DOHH2 (cell line): ENCODE measurements around the gene ETV5.

Source experiments
- H3F3A ChIP-seq: fragments of 200-600 bp; sonication (generic), shearing (Covaris generic); 2 replicates; pipeline ENCODE4 v1.6.0; 2016; ENCODE audit warnings: antibody characterized with exemption, mild to moderate bottlenecking; ENCODE audit not compliant: control insufficient read depth, insufficient read depth
- H3K27ac ChIP-seq: fragments of 200-600 bp; sonication (generic); 2 replicates; pipeline ENCODE4 v1.5.1; 2014; ENCODE audit warnings: low read depth, mild to moderate bottlenecking, low read length, moderate library complexity
- H3K27me3 ChIP-seq: fragments of 200-600 bp; sonication (generic); 2 replicates; pipeline ENCODE4 v1.6.1; 2014; ENCODE audit warnings: mild to moderate bottlenecking, low read length, mixed read lengths; ENCODE audit not compliant: control insufficient read depth
- H3K36me3 ChIP-seq: fragments of 200-600 bp; sonication (generic); 2 replicates; pipeline ENCODE4 v1.6.1; 2014; ENCODE audit warnings: mild to moderate bottlenecking, low read length, moderate library complexity, mixed read lengths; ENCODE audit not compliant: control insufficient read depth
- H3K4me1 ChIP-seq: fragments of 200-600 bp; sonication (generic); 2 replicates; pipeline ENCODE4 v1.6.1; 2014; ENCODE audit warnings: mild to moderate bottlenecking, low read length, mixed read lengths; ENCODE audit not compliant: control insufficient read depth
- H3K4me2 ChIP-seq: fragments of 200-600 bp; sonication (generic); 2 replicates; pipeline ENCODE4 v1.6.0; 2014; ENCODE audit warnings: mild to moderate bottlenecking, low read length, moderate library complexity
- H3K4me3 ChIP-seq: fragments of 200-600 bp; sonication (generic); 2 replicates; pipeline ENCODE4 v1.5.1; 2014; ENCODE audit warnings: mild to moderate bottlenecking, low read length, mixed read lengths
- H3K79me2 ChIP-seq: fragments of 200-600 bp; sonication (generic); 2 replicates; pipeline ENCODE4 v1.6.1; 2014; ENCODE audit warnings: mild to moderate bottlenecking, low read length, mixed read lengths; ENCODE audit not compliant: control insufficient read depth
- H3K9me2 ChIP-seq: fragments of 200-600 bp; sonication (generic); replicated peaks from 2 replicates; pipeline ENCODE4 v1.6.1; 2014; ENCODE audit warnings: mild to moderate bottlenecking, low read length, mixed read lengths; ENCODE audit not compliant: control insufficient read depth
- H3K9me3 ChIP-seq: fragments of 200-600 bp; sonication (generic); 2 replicates; pipeline ENCODE4 v1.6.1; 2014; ENCODE audit warnings: antibody characterized with exemption, low read length, mixed read lengths; ENCODE audit not compliant: control insufficient read depth, insufficient read depth
- H4K20me1 ChIP-seq: fragments of 200-600 bp; sonication (generic); 2 replicates; pipeline ENCODE4 v1.6.0; 2014; ENCODE audit warnings: low read depth, mild to moderate bottlenecking, antibody characterized with exemption, low read length, moderate library complexity; ENCODE audit not compliant: control insufficient read depth, insufficient read depth
- CTCF ChIP-seq: fragments of 200-600 bp; sonication (generic); IDR thresholded peaks from one replicate; pipeline ENCODE4 v1.5.1; 2014; ENCODE audit warnings: antibody characterized with exemption, mild to moderate bottlenecking, low read depth, low read length; ENCODE audit not compliant: poor library complexity, severe bottlenecking
- EZH2phosphoT487 ChIP-seq: fragments of 200-600 bp; sonication (generic); IDR thresholded peaks from 2 replicates; pipeline ENCODE4 v1.6.1; 2017; ENCODE audit warnings: borderline replicate concordance, mild to moderate bottlenecking, antibody characterized with exemption, low read length, moderate library complexity, mixed read lengths

The ETV5 gene

GRCh38 chr3:186096290-186096689 is 12.6 kb downstream of the ETV5 start:
- H3K27ac ChIP-seq, result no peak overlapping the region
- H3K27me3 ChIP-seq, result peaks cover 27% of the 10 kb centered on the region
- no peak overlapping the region for H3K4me3 ChIP-seq
- no peaks in the 10 kb centered on the region for H3K36me3 ChIP-seq
- no peaks in the 10 kb centered on the region for H3K9me2 ChIP-seq
- H3K79me2 ChIP-seq, result no peaks in the 10 kb centered on the region
- no peaks in the 10 kb centered on the region for H3F3A ChIP-seq
- H3K4me1 ChIP-seq, result no peaks in the 10 kb centered on the region
- no peaks in the 10 kb centered on the region for H3K9me3 ChIP-seq
- no peak overlapping the region for H3K4me2 ChIP-seq
- TF ChIP-seq EZH2phosphoT487, result no peak
- no peak for TF ChIP-seq CTCF
- H4K20me1 ChIP-seq, result no peaks in the 10 kb centered on the region

GRCh38 chr3:186095561-186096081 is 13.3 kb downstream of the ETV5 start:
- no peak overlapping the region for H3K27ac ChIP-seq
- H3K4me2 ChIP-seq, result no peak overlapping the region

GRCh38 chr3:186094696-186095425 is 14.0 kb downstream of the ETV5 start:
- no peaks in the 10 kb centered on the region for H3K9me3 ChIP-seq
- TF ChIP-seq CTCF (no peak), EZH2phosphoT487 (no peak)
- no peaks in the 10 kb centered on the region for H4K20me1 ChIP-seq
- H3K4me3 ChIP-seq, result no peak overlapping the region
- H3K9me2 ChIP-seq, result no peaks in the 10 kb centered on the region
- no peaks in the 10 kb centered on the region for H3F3A ChIP-seq
- H3K36me3 ChIP-seq, result no peaks in the 10 kb centered on the region
- H3K27ac ChIP-seq, result no peak overlapping the region
- H3K79me2 ChIP-seq, result no peaks in the 10 kb centered on the region
- H3K4me1 ChIP-seq, result no peaks in the 10 kb centered on the region
- H3K27me3 ChIP-seq, result peaks cover 31% of the 10 kb centered on the region
- H3K4me2 ChIP-seq, result no peak overlapping the region

More at GRCh38 chr3:186095561-186096081, 13.3 kb downstream of the ETV5 start:
- Histone ChIP-seq H3K27me3 (peaks cover 30% of the 10 kb centered on the region), H3K36me3 (no peaks in the 10 kb centered on the region), H3K9me3 (no peaks in the 10 kb centered on the region), H3K4me1 (no peaks in the 10 kb centered on the region), H3K9me2 (no peaks in the 10 kb centered on the region), H4K20me1 (no peaks in the 10 kb centered on the region), H3K4me3 (no peak overlapping the region), H3F3A (no peaks in the 10 kb centered on the region), H3K79me2 (no peaks in the 10 kb centered on the region)
- TF ChIP-seq EZH2phosphoT487, result no peak
- TF ChIP-seq CTCF, result no peak
